Prostate gland (tissue), 2 donors: Measurements from ENCODE around the gene TPPP2.

Experiments
- CTCF ChIP-seq, 4 experiments: fragments of 200-600 bp in 2 of 4; fragments of 450-650 bp in 2 of 4; sonication (generic) in 2 of 4; IDR thresholded peaks; 1 replicate in 3 of 4; 2 replicates in 1 of 4; pipeline ENCODE4 v1.5.1; 2016 to 2019; ENCODE audit warnings: antibody characterized with exemption in 4 of 4, mild to moderate bottlenecking in 2 of 4, moderate library complexity in 2 of 4
- POLR2A ChIP-seq: fragments of 450-650 bp; IDR thresholded peaks from one replicate; pipeline ENCODE4 v1.6.1; 2016; ENCODE audit warnings: antibody characterized with exemption, mild to moderate bottlenecking
- POLR2AphosphoS5 ChIP-seq: sonication (generic); formaldehyde crosslinking; IDR thresholded peaks from one replicate; pipeline ENCODE4 v1.6.1; 2017; ENCODE audit warnings: antibody characterized with exemption

- TF ChIP-seq CTCF (IDR thresholded peaks at IDR 0.05) (no peak), POLR2AphosphoS5 (no peak), POLR2A (no peak)
These were observed 12.3 kb upstream of the TPPP2 start for GRCh38 chr14:21017528-21018245.
